NCI-H510A (cell line): ENCODE data around the gene SLC35E3.

Experiments used
- DNase-seq: peaks from one replicate; lab custom pipeline; 2025; lab: John Stamatoyannopoulos, UW

The SLC35E3 gene

DNA sequence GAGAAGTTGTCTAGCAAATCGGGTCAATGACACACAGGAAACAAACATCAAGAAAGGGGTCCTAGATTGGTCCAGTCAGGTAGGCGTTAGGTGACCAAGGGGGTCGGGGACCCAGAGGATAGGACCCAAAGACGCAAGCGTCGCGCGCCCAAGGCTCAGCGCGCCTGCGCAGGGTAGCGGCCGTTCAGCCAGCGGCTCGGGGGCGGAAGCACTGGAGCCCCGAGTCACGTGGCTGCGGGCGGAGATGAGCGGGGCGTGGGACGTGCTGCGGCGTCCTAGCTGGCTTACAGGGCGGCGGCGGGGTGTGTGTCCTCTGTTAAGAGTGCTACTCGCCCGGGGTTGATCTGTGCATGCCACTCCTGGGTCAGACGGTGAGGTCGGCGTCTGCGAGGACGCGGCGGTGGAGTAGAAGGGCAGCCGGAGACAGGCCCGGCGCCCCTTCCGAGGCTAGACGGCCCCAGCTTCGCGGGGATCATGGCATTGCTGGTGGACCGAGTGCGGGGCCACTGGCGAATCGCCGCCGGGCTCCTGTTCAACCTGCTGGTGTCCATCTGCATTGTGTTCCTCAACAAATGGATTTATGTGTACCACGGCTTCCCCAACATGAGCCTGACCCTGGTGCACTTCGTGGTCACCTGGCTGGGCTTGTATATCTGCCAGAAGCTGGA lies at the start of gene SLC35E3:
Gene SLC35E3, plus strand, starts transcription at position 273 of the 668 bp plus-strand sequence. Its CDS starts 202 bp downstream, at position 475.
- peak; percentile 96 for DNase-seq

- DNase-seq = no peak
Observed at GRCh38 chr12:68699486-68699885, 46.5 kb upstream of the SLC35E3 start.

GRCh38 chr12:68727776-68728175 lies 18.2 kb upstream of the SLC35E3 start:
- DNase-seq = no peak

DNA sequence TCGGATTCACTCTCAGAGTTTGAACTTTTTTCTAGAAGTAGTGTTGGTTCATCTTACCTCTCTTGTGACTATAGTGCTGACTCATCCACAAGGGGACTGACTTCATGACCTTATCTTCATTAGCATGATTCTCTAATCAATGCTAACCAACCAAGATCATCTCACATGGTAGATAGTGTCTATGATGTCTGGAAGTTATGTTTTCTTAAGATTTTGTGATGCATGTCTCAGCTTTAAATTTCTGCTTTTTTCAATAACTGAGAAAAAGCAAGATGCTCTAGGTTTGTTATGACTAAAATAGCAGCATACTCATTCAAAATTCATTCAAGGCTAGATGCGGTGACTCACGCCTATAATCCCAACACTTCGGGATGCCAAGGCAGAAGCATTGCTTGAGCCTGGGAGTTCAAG lies 12.3 kb upstream of the SLC35E3 start:
- no peak for DNase-seq

- no peak for DNase-seq
Observed at GRCh38 chr12:68739891-68740290, 6.1 kb upstream of the SLC35E3 start.

GRCh38 chr12:68743356-68743755 lies 2.6 kb upstream of the SLC35E3 start:
- DNase-seq = no peak

DNA sequence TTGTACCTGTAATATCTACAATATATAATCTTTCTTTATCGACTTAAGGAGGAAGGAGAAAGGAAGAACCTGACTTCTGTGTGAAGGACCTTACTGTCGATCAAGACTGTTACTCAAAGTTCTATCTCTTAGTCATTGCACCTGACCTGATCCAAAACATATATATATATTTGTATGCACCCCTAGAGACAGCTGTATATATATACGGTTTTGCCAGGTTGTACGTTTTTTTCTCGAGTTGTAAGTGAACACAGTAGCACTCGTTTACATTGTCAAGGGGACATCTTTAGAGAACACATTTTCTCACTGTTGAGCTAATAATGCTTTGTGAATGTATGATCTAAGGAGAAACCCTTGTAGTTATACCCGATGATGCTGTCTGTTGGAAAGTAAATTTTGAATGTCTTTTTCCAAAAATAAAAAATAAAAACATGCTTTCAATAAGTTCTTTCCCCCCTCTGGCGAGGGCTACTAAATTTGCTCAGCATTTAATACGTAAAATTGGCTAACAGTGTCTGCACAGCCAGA lies 536 bp upstream of the SLC35E3 start:
- DNase-seq = no peak

- peak; percentile 21 for DNase-seq
Observed at GRCh38 chr12:68746572-68747180, 700 bp downstream of the SLC35E3 start.

DNA sequence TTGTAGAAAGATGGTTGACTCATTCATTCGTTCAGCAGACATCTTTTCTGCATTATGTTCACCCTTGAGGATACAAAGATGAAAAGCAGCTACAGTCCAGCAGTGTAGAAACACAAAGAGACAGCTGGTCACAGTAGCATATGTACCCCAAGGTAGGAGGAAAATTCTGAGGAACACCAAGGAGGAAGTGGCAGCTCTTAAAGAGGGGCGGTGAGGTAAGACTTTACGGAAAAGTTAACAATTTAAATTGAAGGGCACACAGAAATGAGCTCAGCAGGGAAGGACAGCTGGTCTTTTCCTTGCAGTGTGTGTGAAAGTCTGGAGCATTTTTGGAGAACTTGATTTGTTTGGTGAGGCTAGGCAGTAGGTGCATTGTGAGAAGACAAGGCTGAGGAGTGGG lies 3.5 kb downstream of the SLC35E3 start:
- DNase-seq = no peak

- no peak for DNase-seq
Observed at GRCh38 chr12:68749861-68750260, 3.9 kb downstream of the SLC35E3 start.

GRCh38 chr12:68750506-68750905 lies 4.5 kb downstream of the SLC35E3 start:
- DNase-seq = no peak

DNA sequence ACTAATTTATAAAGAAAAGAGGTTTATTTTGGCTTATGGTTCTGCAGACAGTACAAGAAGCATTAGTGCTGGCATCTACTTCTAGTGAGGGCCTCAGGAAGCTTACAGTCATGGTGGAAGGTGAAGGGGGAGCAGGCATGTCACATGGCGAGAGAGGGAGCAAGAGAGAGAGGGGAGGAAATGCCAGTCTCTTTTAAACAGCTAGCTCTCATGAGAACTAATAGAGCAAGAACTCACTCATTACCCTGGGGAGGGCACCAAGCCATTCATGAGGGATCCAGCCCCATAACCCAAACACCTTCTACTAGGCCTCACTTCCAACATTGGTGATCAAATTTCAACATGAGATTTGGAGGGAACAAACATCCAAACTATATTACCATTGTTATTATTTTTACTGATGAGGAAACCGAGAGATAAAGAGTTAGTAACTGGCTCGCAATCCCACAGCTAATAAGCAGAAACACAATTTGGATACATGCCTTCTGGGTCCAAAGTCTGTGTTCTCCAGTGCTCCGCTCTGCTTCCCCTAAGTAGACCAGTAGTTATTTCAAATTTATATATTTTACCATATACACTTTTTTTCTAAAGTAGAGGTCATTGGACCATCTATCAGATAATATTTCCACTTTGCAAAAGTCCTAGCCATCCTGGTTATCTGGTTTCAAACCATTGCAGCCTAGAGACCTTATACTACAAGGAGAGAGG lies 9.7 kb downstream of the SLC35E3 start:
- DNase-seq = no peak

- DNase-seq = no peak
Observed at GRCh38 chr12:68759852-68760251, 13.9 kb downstream of the SLC35E3 start.

GRCh38 chr12:68760806-68761441 lies 14.9 kb downstream of the SLC35E3 start:
- DNase-seq = no peak

DNA sequence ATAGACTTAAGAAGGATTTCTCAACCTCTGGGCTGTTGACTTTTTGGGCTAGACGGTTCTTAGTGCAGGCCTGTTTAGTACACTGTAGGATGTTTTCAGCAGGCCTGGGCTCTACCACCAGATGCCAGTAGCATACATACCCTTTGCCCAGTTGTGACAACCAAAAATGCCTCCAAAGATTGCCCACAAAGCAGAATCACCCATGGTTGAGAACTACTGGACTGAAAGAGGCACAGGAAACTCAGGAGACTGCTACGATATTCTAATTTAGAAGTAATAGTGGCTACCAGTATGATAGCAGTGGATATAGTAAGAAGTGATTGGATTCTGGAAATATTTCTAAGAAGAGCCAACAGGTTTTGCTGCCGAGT lies 15.5 kb downstream of the SLC35E3 start:
- no peak for DNase-seq

DNA sequence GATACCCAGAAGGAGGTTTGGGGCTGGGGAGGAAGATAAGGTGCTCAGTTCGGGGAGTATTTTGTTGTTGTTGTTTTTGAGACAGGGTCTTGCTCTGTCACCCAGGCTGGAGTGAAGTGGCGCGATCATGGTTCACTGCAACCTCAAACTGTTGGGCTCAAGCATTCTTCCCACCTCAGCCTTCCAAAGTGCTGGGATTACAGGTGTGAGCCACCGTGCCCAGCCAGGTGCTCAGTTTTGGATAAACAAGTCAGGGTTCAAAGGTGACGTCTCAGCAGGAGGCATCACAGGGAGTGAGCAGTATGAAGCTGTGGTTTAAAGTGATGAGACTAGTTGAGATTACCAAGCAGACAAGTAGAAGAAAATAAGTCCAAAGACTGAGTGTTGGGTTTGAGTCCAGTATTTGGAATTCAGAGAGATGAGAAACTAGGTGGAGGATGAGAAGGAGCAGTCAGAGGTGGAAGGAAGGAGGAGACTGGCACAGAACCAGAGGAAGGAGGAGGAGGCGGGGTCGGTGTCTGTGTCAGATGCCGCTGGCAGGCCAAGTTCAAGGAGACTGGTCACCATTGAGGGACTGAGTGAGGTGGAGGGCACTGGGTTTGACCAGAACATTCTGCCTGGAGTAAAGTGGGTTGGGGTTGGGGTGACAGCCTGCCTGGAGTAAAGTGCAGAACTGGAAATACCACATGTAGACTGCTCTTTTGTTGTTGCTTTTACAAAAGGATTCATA lies 16.1 kb downstream of the SLC35E3 start:
- no peak for DNase-seq

GRCh38 chr12:68762691-68763090 lies 16.7 kb downstream of the SLC35E3 start:
- DNase-seq = no peak

DNA sequence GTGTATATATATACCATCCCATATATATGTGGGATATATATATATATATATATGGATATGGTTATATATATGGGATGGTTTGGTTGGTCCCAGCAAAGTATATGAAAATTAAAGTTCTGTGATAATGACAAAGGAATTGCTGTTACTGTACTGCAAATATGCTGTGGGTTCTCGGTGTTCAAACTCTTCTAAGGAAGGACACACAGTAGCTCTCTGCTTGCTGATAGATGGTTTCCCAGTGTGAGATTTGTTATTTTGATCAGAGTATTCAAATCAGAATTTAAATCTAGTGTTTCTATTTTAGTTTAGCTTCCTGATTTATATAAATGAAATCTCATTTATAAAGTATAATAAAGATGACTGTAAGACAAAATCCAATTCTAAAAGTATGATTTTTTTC lies 19.7 kb downstream of the SLC35E3 start:
- DNase-seq = no peak

DNA sequence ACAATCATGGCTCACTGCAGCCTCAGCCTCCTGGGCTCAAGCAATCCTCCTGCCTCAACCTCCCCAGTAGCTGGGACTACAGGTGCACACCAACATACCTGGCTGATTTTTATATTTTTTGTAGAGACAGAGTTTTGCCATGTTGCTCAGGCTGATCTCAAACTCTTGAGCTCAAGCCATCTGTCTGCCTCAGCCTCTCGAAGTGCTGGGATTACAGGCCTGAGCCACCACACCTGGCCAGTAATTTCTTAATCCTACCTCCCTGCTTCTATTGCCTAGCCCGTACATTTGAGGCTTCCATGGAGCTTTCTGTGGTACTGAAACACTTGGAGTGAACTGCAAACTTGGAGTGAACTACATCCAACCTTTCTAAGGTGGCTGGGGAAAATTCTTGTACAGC lies 20.7 kb downstream of the SLC35E3 start:
- DNase-seq = no peak

DNA sequence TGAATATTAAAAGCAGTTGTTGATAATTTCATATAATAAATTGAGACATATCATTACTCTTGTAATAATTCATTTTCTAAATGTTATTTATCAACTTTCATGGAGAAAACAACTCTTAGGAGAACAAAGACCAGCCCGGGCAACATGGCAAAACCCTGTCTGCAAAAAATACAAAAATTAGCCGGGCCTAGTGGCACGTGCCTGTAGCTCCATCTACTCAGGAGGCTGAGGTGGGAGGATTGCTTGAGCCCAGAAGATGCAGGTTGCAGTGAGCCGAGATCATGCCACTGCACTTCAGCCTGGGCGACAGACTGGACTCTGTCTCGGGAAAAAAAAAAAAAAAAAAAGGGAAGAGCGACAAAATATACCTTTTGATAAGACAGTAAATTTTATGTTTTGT lies 21.2 kb downstream of the SLC35E3 start:
- DNase-seq = no peak

- no peak for DNase-seq
Observed at GRCh38 chr12:68768431-68768939, 22.5 kb downstream of the SLC35E3 start.

- DNase-seq = no peak
Observed at GRCh38 chr12:68769941-68770340, 24.0 kb downstream of the SLC35E3 start.
